Germinal center (tissue), 1 donor: Measurements from ENCODE around the gene SLC2A3.
"Not testable (repeated sequence)": the region's sequence is repeated elsewhere in the genome, so short reads cannot be mapped to it uniquely, and the experiment has no call there.

ENCODE experiments used
- DNase-seq: peaks from one replicate; pipeline ENCODE4 v3.0.0; 2012; ENCODE audit warnings: mixed read lengths, low spot score

Gene SLC2A3

DNA sequence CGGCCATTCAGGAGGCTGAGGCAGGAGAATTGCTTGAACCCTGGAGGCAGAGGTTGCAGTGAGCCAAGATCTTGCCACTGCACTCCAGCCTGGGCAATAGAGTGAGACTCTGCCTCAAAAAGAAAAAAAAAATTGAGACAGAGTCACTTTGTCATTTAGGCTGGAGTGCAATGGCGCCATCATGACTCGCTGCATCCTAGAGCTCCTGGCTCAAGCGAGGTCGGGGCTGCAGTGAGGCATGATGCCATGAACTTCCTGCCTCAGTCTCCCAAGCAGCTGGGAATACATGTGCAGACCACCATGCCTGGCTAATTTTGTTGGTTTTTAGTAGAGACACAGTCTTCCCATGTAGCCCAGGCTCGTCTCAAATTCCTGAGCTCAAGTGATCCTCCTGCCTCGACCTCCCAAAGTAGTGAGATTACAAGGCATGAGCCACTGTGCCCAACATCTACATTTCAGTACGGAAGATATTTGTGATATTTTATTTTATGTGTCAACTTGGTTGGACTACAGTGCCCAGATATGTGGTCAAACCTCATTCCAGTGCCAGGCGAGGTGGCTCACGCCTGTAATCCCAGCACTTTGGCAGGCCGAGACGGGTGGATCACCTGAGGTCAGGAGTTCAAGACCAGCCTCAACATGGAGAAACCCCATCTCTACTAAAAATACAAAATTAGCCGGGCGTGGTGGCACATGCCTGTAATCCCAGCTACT lies 14.4 kb upstream of the SLC2A3 start:
- not testable (repeated sequence) for DNase-seq

DNA sequence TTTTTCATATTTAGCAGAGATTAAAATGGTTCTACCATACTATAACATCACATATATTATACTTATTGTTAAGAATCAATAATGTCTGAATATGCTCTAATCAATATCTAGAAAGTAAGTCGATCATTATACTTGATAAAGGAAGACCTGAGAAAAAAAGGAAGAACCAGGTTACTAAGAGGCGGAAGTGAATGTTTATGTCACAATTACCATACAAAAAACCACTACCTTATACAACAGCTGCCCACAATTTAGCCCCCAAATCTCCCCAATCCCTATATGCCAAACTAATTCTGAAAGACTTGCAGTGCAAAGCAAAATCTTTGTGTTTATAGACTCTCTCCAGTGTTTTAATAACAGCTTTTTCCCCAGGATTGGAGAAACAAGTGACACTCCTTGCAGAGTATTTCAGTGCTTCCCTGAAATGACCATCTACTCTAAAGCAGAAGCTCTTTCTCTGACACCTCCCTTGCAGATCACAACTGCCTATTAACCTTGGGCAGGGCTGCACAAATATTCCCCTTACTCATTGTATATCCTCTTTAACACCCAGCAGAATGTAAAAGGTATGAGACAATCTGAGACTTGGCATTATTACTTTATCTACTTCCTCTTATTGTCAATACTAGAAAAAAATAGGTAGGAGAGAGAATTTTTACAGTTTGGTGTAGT lies 12.7 kb upstream of the SLC2A3 start:
- no peak for DNase-seq

DNA sequence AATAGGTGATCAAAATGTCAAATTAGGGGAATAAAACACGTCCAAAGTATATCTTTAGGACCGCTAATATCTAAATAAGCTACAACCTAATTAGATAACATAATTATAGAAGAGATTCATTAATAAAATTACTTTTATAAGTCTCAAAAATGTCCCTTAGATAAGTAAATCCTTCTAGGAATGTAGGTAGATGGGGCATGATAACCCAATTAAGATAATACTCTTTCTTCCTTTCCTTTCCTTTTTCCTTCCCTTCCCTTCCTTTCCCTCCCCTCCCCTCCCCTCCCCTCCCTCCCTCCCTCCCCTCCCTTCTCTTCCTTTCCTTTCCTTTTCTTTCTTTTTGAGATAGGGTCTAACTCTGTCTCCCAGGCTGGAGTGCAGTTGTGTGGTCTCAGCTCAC lies 11.0 kb upstream of the SLC2A3 start:
- no peak for DNase-seq

DNA sequence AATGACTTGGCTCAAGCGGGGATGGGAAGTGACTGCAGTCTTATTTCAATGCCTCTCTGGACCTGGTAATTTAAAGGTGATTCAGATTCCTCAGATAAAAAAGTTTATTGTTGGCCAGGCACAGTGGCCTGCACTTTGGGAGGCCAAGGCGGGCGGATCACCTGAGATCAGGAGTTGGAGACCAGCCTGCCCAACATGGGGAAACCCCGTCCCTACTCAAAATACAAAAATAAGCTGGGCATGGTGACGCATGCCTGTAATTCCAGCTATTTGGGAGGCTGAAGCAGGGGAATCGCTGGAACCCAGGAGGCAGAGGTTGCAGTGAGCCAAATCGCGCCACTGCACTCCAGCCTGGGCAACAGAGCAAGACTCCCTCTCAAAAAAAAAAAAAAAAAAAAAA lies 8.8 kb upstream of the SLC2A3 start:
- DNase-seq: not testable (repeated sequence)

DNA sequence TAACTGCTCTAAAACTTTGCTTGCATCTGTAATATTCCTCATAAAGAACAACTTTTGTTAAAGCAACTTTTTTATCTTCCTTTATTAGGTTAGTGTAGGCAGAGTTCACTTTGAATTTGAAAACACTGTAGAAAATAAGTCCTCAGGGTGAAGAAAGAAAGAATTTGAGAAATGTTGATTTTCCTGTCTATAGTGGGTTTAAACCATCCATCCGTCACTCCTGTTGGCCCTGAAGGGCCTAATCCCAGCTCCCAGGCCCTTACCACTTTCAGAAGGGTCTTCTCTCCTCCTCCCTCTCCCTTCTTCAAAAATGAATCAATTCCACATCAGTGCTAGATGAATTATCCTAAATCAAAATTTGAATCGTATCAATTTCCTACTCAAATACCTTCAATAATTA lies 4.9 kb upstream of the SLC2A3 start:
- DNase-seq: no peak

DNA sequence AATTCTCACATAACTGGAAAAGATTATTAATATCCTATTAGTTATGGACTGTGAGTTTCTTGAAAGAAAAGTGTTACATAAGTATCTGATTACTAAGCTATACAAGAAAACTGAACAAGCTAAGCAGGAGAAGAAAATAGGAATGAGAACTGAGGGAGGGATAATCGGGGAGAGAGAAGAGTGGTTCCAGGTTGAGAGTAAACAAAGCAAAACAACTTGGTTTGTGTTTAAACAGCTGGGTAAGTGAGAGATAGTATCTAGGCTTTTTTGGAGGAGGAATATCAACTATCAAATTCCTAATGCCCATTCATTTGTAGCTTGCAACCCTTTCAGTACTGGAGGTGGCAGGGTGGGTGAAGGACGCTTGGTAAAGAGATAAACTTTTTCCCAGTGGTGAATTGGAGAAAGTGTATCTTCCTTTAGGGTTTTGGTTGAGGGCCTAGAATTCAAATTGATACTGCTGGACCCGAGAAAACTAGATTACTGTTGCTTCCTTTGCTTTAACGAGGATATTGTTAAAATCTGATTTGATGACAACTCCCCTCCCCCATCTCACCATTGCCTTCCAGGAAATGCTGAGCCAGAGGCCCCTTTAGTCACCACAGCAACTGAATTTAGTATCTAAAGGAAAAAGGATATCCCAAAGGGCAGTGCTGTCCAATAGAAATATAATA lies 2.0 kb upstream of the SLC2A3 start:
- DNase-seq: no peak

DNA sequence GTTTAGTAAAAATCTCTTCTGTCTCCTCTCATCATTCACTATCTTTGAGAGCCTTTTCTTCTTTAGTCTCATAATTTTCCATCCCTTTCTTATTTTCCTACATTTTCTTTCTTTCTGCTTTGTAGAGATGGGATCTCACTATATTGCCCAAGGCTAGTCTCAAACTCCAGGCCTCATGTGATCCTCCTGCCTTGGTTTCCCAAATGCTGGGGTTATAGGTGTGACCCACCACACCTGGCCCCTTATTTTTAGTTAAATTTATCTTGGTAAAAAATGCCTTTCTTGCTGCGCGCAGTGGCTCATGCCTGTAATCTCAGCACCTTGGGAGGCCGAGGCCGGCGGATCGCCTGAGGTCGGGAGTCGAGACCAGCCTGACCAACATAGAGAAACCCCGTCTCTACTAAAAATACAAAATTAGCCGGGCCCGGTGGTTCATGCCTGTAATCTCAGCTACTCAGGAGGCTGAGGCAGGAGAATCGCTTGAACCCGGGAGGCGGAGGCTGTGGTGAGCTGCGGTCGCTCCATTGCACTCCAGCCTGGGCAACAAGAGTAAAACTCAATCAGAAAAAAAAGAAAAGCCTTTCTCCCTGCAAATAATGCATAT lies 996 bp downstream of the SLC2A3 start:
- no peak for DNase-seq

DNA sequence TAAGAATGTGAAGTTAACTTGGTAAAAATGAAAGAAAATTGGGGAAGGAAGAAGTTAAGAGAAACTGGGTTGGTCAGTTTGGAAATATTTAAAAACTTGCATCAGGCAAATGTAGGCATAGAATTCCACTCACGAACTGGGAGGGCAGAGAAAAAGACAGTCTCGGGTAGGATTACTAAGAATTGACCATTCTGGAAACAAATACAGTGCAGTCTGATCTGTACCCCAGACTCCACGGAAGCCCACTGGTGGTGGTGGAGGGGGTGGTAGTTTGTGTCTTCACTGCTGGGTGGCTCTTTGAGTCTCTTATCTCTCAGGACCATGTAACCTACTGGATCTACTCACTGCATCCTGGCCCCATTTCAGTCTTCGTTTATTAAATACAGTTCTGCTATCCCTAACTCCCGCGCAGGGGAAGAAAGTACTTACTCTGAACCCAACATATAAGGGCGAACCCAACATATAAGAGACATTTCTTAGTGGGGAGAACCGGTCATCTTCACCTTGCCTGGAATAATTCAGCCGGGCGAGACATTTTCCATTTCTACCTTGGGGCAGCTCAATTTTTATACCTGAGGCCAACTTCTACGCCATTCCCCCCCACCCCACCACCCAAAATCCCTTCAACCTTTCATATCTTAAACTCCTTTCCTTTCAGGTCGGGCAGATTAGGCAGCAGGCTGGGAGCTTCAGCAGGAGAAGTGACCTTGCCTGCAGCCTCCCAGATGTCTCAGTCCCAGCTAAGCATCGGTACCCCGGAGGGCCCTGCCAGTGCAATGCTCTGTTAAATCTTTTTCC lies 1.7 kb downstream of the SLC2A3 start:
- no peak for DNase-seq

DNA sequence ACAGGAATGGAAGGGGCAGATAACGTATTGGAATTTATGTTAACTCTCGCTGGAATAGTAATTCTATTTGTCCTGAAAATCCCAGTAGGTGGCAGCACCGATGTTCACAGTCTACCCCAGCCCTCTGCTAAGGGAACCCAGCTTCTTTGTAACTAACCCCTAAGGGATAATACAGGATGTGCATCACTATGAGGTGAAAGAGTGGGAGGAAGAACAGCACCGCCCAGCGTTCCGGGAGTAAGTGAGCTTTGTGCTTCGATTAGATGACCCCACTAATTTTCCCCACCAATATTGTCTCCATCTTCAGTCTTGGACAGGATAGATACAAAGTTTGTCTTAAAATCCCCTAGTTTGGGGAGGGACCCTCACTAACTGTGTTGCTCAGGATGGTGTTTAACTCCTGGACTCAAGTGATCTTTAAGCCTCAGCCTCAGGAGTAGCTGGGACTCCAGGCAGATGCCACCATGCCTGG lies 2.7 kb downstream of the SLC2A3 start:
- peak; percentile 90 for DNase-seq

DNA sequence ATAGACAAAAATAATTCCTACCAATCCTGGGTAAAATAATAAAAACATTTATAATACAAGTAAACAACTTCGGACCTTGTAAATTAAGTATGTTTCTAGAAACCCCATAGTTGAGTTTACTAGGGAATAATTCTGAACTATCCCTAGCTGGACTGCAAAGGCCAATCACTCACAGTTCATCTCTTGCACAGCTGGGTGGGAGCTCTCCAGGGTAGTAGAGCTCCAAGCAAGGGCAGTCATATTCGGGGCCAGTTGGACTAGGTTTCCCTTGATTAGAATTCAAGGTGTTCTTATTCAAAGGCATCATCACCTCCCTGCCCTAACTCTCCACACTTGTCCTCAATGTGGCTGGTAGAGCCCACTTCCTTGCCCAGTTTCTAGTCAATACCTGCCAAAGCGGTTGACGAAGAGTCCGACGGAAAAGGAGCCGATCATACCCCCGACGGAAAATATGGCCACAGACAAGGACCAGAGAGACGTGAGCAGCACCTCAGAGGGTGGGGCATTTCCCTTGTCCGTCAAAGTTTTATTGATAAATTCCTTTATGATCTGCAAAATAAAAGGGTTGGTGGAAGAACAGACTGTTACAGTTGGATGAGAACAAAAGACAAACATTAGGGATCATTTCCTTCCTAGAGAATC lies 3.3 kb downstream of the SLC2A3 start:
- not testable (repeated sequence) for DNase-seq

DNA sequence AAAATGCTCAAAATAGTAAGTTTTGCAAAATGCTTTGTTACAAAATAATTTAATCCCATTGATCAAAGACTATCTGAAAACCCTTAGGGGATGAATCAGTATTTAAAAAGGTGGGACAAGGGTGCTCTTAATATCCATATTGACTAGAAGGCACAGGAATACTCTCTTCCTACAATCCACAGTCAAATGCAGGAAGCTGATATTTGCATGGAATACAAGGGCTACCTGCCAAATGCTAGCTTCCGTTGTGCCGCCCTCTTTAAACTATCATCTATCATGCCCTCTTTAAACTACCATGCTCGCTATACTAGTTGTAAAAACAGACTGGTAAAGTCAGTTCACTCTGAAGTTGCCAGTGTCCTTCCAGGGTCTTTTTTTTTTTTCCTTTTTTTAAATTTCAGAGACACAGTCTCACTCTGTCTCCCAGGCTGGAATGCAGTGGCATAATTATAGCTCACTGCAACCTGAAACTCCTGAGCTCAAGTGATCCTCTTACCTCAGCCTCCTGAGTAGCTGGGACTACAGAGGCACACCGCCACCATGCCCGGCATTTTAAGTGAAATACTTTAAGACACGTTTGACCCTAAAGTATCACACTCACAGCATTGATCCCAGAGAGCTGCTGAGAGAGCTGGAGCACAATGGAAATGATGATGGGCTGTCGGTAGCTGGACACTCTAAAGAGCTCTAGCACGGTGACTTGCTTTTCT lies 6.7 kb downstream of the SLC2A3 start:
- no peak for DNase-seq

DNA sequence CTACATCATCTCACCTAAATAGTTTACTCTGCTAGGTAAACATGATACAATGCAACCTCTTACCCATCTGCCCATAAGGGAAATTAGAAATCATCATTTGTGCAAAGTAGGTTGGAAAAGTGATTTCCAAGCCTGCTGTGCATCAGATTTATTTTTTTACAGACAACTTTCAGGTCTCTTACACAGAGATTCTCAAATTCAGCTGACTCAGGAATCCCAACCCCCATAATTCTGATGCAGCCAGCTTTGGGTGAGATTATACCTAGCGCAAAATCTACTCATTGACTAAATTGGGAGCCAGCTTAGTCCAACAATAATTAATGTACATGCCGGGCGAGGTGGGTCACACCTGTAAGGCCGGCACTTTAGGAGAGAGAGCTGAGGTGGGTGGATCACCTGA lies 8.5 kb downstream of the SLC2A3 start:
- DNase-seq: no peak

DNA sequence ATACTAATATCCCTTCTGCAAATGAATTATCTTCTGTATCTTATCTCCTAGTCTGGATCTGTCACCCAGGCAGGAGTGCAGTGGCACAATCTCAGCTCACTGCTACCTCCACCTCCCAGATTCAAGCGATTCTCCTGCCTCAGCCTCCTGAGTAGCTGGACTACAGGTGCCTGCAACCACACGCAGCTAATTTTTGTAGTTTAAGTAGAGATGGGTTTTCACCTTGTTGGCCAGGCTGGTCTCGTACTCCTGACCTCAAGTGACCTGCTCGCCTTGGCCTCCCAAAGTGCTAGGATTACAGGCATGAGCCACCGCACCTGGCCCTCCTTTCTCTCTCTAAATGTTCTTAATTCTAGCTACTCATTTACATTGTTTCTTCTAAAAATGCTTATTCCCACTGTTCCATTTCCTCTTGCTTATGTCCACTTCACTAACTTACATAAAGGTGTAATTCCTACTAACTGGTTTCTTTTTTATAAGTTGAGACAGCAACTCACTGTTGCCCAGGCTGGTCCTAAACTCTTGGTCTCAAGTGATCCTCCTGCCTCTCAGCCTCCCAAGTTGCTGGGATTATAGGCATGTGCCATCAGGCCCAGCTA lies 9.8 kb downstream of the SLC2A3 start:
- not testable (repeated sequence) for DNase-seq

DNA sequence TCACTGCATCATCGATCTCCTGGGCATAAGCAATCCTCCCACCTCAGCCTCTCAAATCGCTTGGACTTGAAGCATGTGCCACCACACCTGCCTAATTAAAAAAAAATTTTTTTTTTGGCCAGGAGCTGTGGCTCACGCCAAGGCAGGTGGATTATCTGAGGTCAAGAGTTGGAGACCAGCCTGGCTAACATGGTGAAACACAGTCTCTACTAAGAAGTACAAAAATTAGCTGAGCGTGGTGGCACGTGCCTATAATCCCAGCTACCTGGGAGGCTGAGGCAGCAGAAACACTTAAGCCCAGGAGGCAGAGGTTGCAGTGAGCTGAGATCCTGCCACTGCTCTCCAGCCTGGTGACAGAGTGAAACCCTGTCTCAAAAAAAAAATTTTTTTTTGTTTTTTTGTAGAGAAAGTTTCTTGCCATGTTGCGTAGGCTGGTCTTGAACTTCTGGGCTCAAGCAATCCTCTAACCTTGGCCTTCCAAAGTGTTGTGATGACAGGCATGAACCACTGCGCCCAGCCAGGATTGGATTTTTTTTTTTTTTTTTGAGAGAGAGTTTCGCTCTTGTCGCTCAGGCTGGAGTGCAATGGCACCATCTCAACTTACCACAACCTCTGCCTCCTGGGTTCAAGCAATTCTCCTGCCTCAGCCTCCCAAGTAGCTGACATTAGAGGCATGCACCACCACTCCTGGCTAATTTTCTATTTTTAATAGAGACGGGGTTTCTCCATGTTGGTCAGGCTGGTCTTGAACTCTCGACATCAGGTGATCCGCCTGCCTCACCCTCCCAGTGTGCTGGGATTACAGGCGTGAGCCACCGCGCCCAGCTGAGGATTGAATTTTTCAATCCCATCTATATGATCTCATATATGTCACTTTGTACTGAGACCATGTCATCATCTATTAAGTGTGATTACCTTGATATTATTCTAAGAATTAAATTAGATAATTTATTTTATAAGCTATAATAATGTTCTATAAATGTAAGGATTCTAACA lies 12.4 kb downstream of the SLC2A3 start:
- DNase-seq: no peak

DNA sequence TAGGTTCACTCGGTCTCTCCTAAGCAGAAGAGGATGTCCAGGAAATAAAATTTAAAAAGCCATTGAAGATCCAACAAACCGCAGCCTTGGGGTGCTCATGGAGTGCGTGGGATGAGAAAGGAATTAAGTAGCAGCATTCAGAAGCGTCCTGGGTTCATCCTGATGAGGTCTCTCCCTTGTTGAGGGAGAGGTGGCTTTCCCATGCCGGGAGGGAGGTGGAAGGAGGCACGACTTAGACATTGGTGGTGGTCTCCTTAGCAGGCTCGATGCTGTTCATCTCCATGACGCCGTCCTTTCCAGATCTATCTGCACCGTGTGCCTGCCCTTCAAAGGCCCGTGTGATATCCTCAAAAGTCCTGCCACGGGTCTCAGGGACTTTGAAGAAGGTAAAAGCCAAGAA lies 14.8 kb downstream of the SLC2A3 start:
- DNase-seq: not testable (repeated sequence)

DNA sequence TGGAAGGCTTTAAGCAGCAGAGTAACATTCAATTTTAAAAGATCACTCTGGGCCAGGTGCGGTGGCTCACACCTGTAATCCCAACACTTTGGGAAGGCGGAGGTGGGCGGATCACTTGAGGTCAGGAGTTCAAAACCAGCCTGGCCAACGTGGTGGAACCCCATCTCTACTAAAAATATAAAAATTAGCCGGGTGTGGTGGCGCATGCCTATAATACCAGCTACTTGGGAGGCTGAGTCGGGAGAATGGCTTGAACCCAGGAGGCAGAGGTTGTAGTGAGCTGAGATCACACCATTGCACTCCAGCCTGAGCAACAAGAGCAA lies 17.8 kb downstream of the SLC2A3 start:
- not testable (repeated sequence) for DNase-seq

DNA sequence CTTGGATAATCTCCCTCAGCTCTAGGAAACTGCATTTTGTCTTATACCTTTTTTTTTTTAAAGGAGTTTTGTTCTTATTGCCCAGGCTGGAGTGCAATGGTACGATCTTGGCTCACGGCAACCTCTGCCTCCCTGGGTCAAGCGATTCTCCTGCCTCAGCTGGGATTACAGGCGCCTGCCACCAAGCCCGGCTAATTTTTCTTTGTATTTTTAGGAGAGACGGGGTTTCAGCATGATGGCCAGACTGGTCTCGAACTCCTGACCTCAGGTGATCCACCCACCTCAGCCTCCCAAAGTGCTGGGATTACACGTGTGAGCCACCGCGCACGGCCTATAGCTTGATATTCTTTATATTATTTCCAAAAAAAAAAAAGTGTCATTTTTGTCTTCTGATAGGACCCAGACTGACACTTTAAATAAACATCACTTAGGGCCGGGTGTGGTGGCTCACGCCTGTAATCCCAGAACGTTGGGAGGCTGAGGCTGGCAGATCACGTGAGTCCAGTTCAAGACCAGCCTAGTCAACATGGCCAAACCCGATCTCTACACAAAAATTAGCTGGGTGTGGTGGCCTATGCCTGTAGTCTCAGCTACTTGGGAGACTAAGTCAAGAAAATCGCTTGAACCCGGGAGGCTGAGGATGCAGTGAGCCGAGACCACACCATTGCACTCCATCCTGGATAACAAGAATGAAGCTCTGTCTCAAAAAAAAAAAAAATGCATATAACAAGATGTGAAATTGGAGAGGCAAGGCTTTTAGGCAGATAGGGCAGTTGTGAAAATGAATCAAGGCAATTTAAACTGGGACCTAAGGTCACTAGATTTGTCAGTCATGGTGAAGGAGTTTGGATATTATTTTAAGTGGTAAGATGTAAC lies 18.4 kb downstream of the SLC2A3 start:
- DNase-seq: no peak

DNA sequence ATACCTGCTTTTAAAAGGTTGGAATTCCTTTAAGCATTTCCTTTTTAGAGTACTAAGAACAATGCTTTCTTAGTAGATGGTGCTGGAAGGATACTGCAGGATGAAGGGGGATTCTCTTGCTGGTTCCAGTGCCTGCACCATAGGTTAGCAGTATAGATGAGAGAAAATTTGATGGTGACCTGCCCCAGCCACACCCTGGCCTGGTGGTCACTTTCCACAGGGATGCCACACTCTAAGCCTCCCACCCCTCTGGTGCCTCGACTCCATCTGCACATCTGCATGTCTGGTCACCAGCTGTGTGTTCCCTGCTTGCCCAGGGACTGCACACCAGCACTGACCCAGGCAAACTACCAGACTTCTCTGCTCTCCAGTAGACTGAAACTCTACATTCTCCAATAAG lies 19.1 kb downstream of the SLC2A3 start:
- no peak for DNase-seq
